Esophagus muscularis mucosa (tissue), 4 donors: ENCODE measurements around the gene PLEKHG7.

ENCODE experiments used
- CTCF ChIP-seq, 3 experiments: fragments of 200-600 bp in 2 of 3; fragments of 450-650 bp in 1 of 3; sonication (generic) in 2 of 3; IDR thresholded peaks; one replicate each; pipeline ENCODE4 v1.5.1; 2017 to 2019; ENCODE audit warnings: antibody characterized with exemption in 3 of 3, mild to moderate bottlenecking in 2 of 3, moderate library complexity in 1 of 3
- EP300 ChIP-seq: sonication (generic); formaldehyde crosslinking; IDR thresholded peaks from one replicate; pipeline ENCODE4 v1.6.1; 2017; ENCODE audit warnings: antibody characterized with exemption
- POLR2A ChIP-seq: fragments of 450-650 bp; IDR thresholded peaks from one replicate; pipeline ENCODE4 v1.6.1; 2017; ENCODE audit warnings: antibody characterized with exemption, moderate library complexity, mild to moderate bottlenecking, low read depth
- POLR2AphosphoS5 ChIP-seq, 2 donors: sonication (generic); formaldehyde crosslinking; IDR thresholded peaks; one replicate each; pipeline ENCODE4 v1.6.1; 2017; ENCODE audit warnings: antibody characterized with exemption in 2 of 2

- TF ChIP-seq CTCF (IDR thresholded peaks at IDR 0.05): no peak
- no peak for TF ChIP-seq POLR2A
- no peak for TF ChIP-seq EP300
- TF ChIP-seq POLR2AphosphoS5 (IDR thresholded peaks at IDR 0.05): no peak
Observed at GRCh38 chr12:92698474-92698873, 4.3 kb upstream of the PLEKHG7 start.
